ENCODE results near the gene CTDP1.

CTDP1 gene

DNA sequence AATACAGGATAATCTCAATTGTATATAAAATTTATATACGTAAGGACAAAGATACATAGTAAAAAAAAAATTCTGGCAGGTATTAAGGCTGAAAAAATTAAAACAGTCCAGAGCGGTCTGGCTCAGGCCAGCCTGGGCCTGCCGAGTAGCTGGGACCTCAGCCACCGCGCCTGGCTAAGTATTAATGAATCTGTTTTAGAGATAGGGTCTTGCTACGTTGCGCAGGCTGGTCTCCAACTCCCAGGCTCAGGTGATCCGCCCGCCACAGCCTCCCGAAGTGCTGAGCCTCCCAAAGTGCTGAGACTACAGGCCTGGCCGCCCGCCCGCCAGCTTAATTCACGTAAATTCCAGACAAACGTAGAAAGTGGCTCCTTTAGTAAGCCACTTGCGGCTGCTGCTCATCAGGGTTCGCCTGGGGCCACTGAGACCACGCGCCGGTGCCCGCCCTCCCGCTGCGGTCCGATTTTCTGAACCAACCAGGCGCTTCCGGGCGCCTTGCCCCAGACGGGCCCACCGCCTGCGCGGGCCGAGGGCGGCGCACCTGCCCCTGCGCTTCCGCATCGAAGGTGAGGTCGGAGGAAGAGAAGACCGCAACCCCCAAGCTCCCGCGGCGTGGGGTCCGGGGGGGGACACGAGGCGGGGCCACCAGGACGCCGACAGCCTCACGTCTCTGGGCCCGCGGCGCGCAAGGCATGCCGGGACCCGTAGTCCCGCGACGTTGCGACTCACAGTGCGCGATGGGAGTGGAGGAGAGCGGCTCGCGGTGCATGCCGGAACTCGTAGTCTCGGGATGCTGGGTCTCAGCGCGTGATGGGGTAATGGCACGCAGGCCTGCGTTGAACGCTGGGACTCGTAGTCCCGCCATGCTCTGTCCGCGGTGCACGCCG, 695 bp upstream of the CTDP1 start:
- H2BK12ac ChIP-seq (ENCODE audit: low read length in 2 of 2) = peak overlapping the region; percentile 49 to 61
- H3K4ac ChIP-seq (ENCODE audit: low read depth in 1 of 2, low read length in 2 of 2) = peak overlapping the region; percentile 69 to 98
- peaks cover 15 to 16% of the 10 kb centered on the region in 2 experiments for H3K36me3 ChIP-seq (ENCODE audit: control insufficient read depth in 1 of 2, insufficient read depth in 2 of 2, low read depth in 1 of 2, low read length in 2 of 2)
- peak overlapping the region in 1 of 2 experiments; percentile 36 for H3K23ac ChIP-seq (ENCODE audit: low read length in 2 of 2)
- 2% methylated on average over 77 of the region's 77 CpGs for WGBS
- H3K9me3 ChIP-seq (ENCODE audit: control insufficient read depth, low read length) = no peaks in the 10 kb centered on the region
- peak; percentile 99 for DNase-seq
- H2AFZ ChIP-seq (ENCODE audit: low read depth, low read length) = peak overlapping the region; percentile 91
- peaks cover 26% of the 10 kb centered on the region for H3K79me1 ChIP-seq (replicated peaks; ENCODE audit: low read length, poor library complexity, severe bottlenecking)
- peak overlapping the region; percentile 95 for H2BK15ac ChIP-seq (ENCODE audit: low read depth, poor library complexity, severe bottlenecking)
- peak overlapping the region; percentile 99 for H4K91ac ChIP-seq (ENCODE audit: low read length)
- H2BK120ac ChIP-seq (ENCODE audit: low read depth, low read length) = peak overlapping the region; percentile 99
- peak overlapping the region; percentile 85 for H2BK5ac ChIP-seq (ENCODE audit: low read depth, low read length, poor library complexity, severe bottlenecking)
- H3K27me3 ChIP-seq (ENCODE audit: control insufficient read depth in 1 of 2, insufficient read depth in 1 of 2, low read length in 2 of 2) = no peaks in the 10 kb centered on the region
- peak overlapping the region; percentile 83 for H3K27ac ChIP-seq (ENCODE audit: low read length, poor library complexity, severe bottlenecking)
- H3K4me3 ChIP-seq (ENCODE audit: insufficient read depth in 1 of 2, low read depth in 1 of 2, low read length in 2 of 2) = peak overlapping the region; percentile 95 to 97
- H3K14ac ChIP-seq (ENCODE audit: low read length in 2 of 2) = peak overlapping the region in 1 of 2 experiments; percentile 79
- H3K9ac ChIP-seq (ENCODE audit: low read length) = peak overlapping the region; percentile 97
- peak overlapping the region; percentile 96 to 100 for H3K18ac ChIP-seq (ENCODE audit: low read depth in 1 of 2, low read length in 2 of 2)
- H3K4me2 ChIP-seq (ENCODE audit: low read length, poor library complexity, severe bottlenecking) = peak overlapping the region; percentile 70
- H4K8ac ChIP-seq (ENCODE audit: low read length) = peak overlapping the region; percentile 100
- no peak overlapping the region for H2AK5ac ChIP-seq (ENCODE audit: low read length, severe bottlenecking)
- peaks cover 13% of the 10 kb centered on the region for H3K4me1 ChIP-seq (ENCODE audit: control insufficient read depth, insufficient read depth, low read depth, low read length)

DNA sequence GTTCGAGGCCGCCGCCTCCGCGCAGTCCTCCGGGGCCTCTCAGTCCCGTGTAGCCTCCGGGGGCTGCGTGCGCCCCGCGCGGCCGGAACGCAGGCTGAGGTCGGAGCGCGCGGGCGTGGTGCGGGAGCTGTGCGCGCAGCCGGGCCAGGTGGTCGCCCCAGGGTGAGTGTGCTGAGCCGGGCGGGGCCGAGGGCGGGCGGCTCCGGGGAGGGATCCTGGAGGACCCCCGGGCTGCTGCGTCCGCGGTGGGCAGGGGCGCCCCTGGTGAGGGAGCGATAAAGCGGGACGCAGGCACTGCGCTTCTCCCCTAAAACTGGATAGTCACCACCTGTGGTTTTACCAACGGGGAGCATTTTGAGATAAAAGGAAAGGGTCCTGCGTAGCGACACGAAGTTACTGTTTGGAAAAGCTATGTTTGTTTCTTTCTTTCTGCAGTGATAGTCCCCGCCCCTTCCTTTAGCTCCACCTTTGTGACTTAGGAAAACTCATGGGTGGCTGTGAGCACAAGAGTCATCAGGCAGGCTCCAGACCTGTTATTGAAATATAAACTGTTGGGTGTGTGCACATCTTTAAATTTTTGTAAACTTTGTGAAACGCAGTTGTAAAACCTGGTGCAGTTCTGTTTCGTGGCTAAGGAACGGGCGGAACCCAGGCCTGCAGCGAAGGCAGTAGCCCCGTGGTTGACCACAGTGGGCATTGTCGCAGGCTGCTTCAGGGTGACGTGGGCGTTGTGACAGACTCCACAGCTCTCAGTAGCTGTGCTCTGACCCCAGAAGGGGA, 687 bp downstream of the CTDP1 start:
- H3K23ac ChIP-seq (ENCODE audit: low read length in 2 of 2) = peak overlapping the region in 1 of 2 experiments; percentile 62
- 19% methylated on average over 30 of the region's 54 CpGs for WGBS
- H4K8ac ChIP-seq (ENCODE audit: low read length) = peak overlapping the region; percentile 73
- H2AK5ac ChIP-seq (ENCODE audit: low read length, severe bottlenecking) = no peak overlapping the region
- peak overlapping the region; percentile 62 for H2AFZ ChIP-seq (ENCODE audit: low read depth, low read length)
- no peak overlapping the region for H2BK12ac ChIP-seq (ENCODE audit: low read length in 2 of 2)
- H4K91ac ChIP-seq (ENCODE audit: low read length) = peak overlapping the region; percentile 59
- H3K4me2 ChIP-seq (ENCODE audit: low read length, poor library complexity, severe bottlenecking) = peak overlapping the region; percentile 85
- peak overlapping the region; percentile 25 for H2BK5ac ChIP-seq (ENCODE audit: low read depth, low read length, poor library complexity, severe bottlenecking)
- H2BK120ac ChIP-seq (ENCODE audit: low read depth, low read length) = peak overlapping the region; percentile 59
- H3K27ac ChIP-seq (ENCODE audit: low read length, poor library complexity, severe bottlenecking) = no peak overlapping the region
- peak overlapping the region; percentile 76 to 82 for H3K18ac ChIP-seq (ENCODE audit: low read depth in 1 of 2, low read length in 2 of 2)
- peak overlapping the region in 1 of 2 experiments; percentile 31 for H3K14ac ChIP-seq (ENCODE audit: low read length in 2 of 2)
- H3K4me1 ChIP-seq (ENCODE audit: control insufficient read depth, insufficient read depth, low read depth, low read length) = peaks cover 13% of the 10 kb centered on the region
- H3K4me3 ChIP-seq (ENCODE audit: insufficient read depth in 1 of 2, low read depth in 1 of 2, low read length in 2 of 2) = peak overlapping the region; percentile 95 to 97
- no peaks in the 10 kb centered on the region for H3K27me3 ChIP-seq (ENCODE audit: control insufficient read depth in 1 of 2, insufficient read depth in 1 of 2, low read length in 2 of 2)
- H3K9me3 ChIP-seq (ENCODE audit: control insufficient read depth, low read length) = no peaks in the 10 kb centered on the region
- H3K79me1 ChIP-seq (replicated peaks; ENCODE audit: low read length, poor library complexity, severe bottlenecking) = peaks cover 31% of the 10 kb centered on the region
- no peak overlapping the region for H2BK15ac ChIP-seq (ENCODE audit: low read depth, poor library complexity, severe bottlenecking)
- peaks cover 12 to 26% of the 10 kb centered on the region in 2 experiments for H3K36me3 ChIP-seq (ENCODE audit: control insufficient read depth in 1 of 2, insufficient read depth in 2 of 2, low read depth in 1 of 2, low read length in 2 of 2)
- H3K9ac ChIP-seq (ENCODE audit: low read length) = peak overlapping the region; percentile 97
- peak; percentile 71 for DNase-seq
- peak overlapping the region in 1 of 2 experiments; percentile 71 for H3K4ac ChIP-seq (ENCODE audit: low read depth in 1 of 2, low read length in 2 of 2)

DNA sequence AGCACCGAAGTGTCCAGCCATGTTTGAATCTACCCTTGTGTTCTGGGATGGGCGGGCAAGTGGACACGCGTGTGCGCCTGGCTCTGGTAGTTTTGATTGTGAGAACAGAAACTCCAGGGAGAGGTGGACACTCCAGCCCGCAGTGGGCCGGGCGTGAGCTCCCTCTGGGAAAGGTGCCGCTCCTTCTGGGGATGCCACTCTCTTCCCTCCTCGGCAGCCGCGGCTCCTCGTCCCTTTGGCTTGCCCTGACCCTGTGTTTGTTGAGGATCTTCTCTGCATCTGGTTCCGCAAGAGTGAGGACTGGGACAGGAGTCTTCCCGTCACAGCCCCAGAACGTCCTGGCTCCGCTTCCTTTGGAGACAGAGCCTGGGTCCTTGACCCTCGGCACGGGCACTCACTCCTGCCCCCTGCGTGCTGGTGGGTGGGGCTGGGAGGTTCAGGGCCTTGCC, 1.3 kb downstream of the CTDP1 start:
- H3K27me3 ChIP-seq (ENCODE audit: control insufficient read depth in 1 of 2, insufficient read depth in 1 of 2, low read length in 2 of 2) = no peaks in the 10 kb centered on the region
- no peak overlapping the region for H2AK5ac ChIP-seq (ENCODE audit: low read length, severe bottlenecking)
- H2AFZ ChIP-seq (ENCODE audit: low read depth, low read length) = no peak overlapping the region
- H2BK120ac ChIP-seq (ENCODE audit: low read depth, low read length) = no peak overlapping the region
- no peak overlapping the region for H3K27ac ChIP-seq (ENCODE audit: low read length, poor library complexity, severe bottlenecking)
- H3K18ac ChIP-seq (ENCODE audit: low read depth in 1 of 2, low read length in 2 of 2) = no peak overlapping the region
- H3K36me3 ChIP-seq (ENCODE audit: control insufficient read depth in 1 of 2, insufficient read depth in 2 of 2, low read depth in 1 of 2, low read length in 2 of 2) = peaks cover 12 to 26% of the 10 kb centered on the region in 2 experiments
- no peak overlapping the region for H2BK15ac ChIP-seq (ENCODE audit: low read depth, poor library complexity, severe bottlenecking)
- H2BK12ac ChIP-seq (ENCODE audit: low read length in 2 of 2) = no peak overlapping the region
- H3K14ac ChIP-seq (ENCODE audit: low read length in 2 of 2) = no peak overlapping the region
- H3K4me3 ChIP-seq (ENCODE audit: insufficient read depth in 1 of 2, low read depth in 1 of 2, low read length in 2 of 2) = peak overlapping the region; percentile 40 to 95
- H3K79me1 ChIP-seq (replicated peaks; ENCODE audit: low read length, poor library complexity, severe bottlenecking) = peaks cover 30% of the 10 kb centered on the region
- peak overlapping the region; percentile 97 for H3K9ac ChIP-seq (ENCODE audit: low read length)
- H3K23ac ChIP-seq (ENCODE audit: low read length in 2 of 2) = peak overlapping the region in 1 of 2 experiments; percentile 57
- DNase-seq = no peak
- no peak overlapping the region for H2BK5ac ChIP-seq (ENCODE audit: low read depth, low read length, poor library complexity, severe bottlenecking)
- H3K4me1 ChIP-seq (ENCODE audit: control insufficient read depth, insufficient read depth, low read depth, low read length) = peaks cover 13% of the 10 kb centered on the region
- H3K9me3 ChIP-seq (ENCODE audit: control insufficient read depth, low read length) = no peaks in the 10 kb centered on the region
- H4K91ac ChIP-seq (ENCODE audit: low read length) = peak overlapping the region; percentile 21
- H3K4me2 ChIP-seq (ENCODE audit: low read length, poor library complexity, severe bottlenecking) = peak overlapping the region; percentile 85
- no peak overlapping the region for H4K8ac ChIP-seq (ENCODE audit: low read length)
- 84% methylated on average over 20 of the region's 20 CpGs for WGBS
- H3K4ac ChIP-seq (ENCODE audit: low read depth in 1 of 2, low read length in 2 of 2) = no peak overlapping the region

Data from mesenchymal stem cell (in vitro differentiated cells and primary cell).